ENCODE data around the gene RNF144B.
"Not testable (repeated sequence)": the region's sequence is repeated elsewhere in the genome, so short reads cannot be mapped to it uniquely, and the experiment has no call there.

RNF144B gene

GRCh38 chr6:18371010-18371409, 16.1 kb upstream of the RNF144B start:
- DNase-seq (ENCODE audit: low read depth, low spot score): no peak

- DNase-seq (ENCODE audit: low read depth, low spot score): no peak
Observed at GRCh38 chr6:18371656-18372055, 15.5 kb upstream of the RNF144B start.

- DNase-seq (ENCODE audit: low read depth, low spot score): no peak
Observed at GRCh38 chr6:18380158-18380836, 6.9 kb upstream of the RNF144B start.

- no peak for DNase-seq (ENCODE audit: low read depth, low spot score)
Observed at GRCh38 chr6:18380851-18381250, 6.3 kb upstream of the RNF144B start.

- no peak for DNase-seq (ENCODE audit: low read depth, low spot score)
Observed at GRCh38 chr6:18383441-18383840, 3.7 kb upstream of the RNF144B start.

- no peak for DNase-seq (ENCODE audit: low read depth, low spot score)
Observed at GRCh38 chr6:18384621-18385020, 2.5 kb upstream of the RNF144B start.

- DNase-seq (ENCODE audit: low read depth, low spot score): peak; percentile 66
Observed at GRCh38 chr6:18386298-18386976, 713 bp upstream of the RNF144B start.

- DNase-seq (ENCODE audit: low read depth, low spot score): peak; percentile 22
Observed at GRCh38 chr6:18388271-18388670, 1.1 kb downstream of the RNF144B start.

- DNase-seq (ENCODE audit: low read depth, low spot score): peak; percentile 88
Observed at GRCh38 chr6:18388942-18389341, 1.8 kb downstream of the RNF144B start.

GRCh38 chr6:18389479-18389878, 2.3 kb downstream of the RNF144B start:
- DNase-seq (ENCODE audit: low read depth, low spot score): peak; percentile 34

GRCh38 chr6:18390476-18390875, 3.3 kb downstream of the RNF144B start:
- DNase-seq (ENCODE audit: low read depth, low spot score): peak; percentile 26

GRCh38 chr6:18391023-18391422, 3.9 kb downstream of the RNF144B start:
- DNase-seq (ENCODE audit: low read depth, low spot score): no peak

- DNase-seq (ENCODE audit: low read depth, low spot score): no peak
Observed at GRCh38 chr6:18392346-18392877, 5.3 kb downstream of the RNF144B start.

GRCh38 chr6:18393698-18394097, 6.5 kb downstream of the RNF144B start:
- DNase-seq (ENCODE audit: low read depth, low spot score): no peak

GRCh38 chr6:18395177-18395855, 8.2 kb downstream of the RNF144B start:
- DNase-seq (ENCODE audit: low read depth, low spot score): no peak

GRCh38 chr6:18395856-18396197, 8.7 kb downstream of the RNF144B start:
- DNase-seq (ENCODE audit: low read depth, low spot score): no peak

GRCh38 chr6:18397701-18398100, 10.6 kb downstream of the RNF144B start:
- DNase-seq (ENCODE audit: low read depth, low spot score): no peak

GRCh38 chr6:18398225-18398624, 11.1 kb downstream of the RNF144B start:
- DNase-seq (ENCODE audit: low read depth, low spot score): not testable (repeated sequence)

- peak; percentile 79 for DNase-seq (ENCODE audit: low read depth, low spot score)
Observed at GRCh38 chr6:18400831-18401446, 13.8 kb downstream of the RNF144B start.

- not testable (repeated sequence) for DNase-seq (ENCODE audit: low read depth, low spot score)
Observed at GRCh38 chr6:18404965-18405364, 17.8 kb downstream of the RNF144B start.

- peak; percentile 84 for DNase-seq (ENCODE audit: low read depth, low spot score)
Observed at GRCh38 chr6:18405477-18406293, 18.5 kb downstream of the RNF144B start.

Data from astrocyte of the hippocampus (primary cell).